ENCODE data around the gene VAMP5. TPM values are rescaled to one million over a fixed set of nuclear protein-coding genes. Genes with fewer than 3 reads are reported as not detected.
A peak's percentile ranks its signal among the peaks of the same experiment; 100 is the strongest.

VAMP5 gene
- total and polyA plus RNA-seq, 10 of the 15 experiments (the other 5 are each of a cell fraction or from before 2014, with no cell fraction given), result 3.8 to 52.7 (median 24.1) TPM

- TF ChIP-seq CTCF (IDR thresholded peaks at IDR 0.05 in 2 of 3, conservative IDR thresholded peaks at IDR 0.05 in 1 of 3; ENCODE audit: control insufficient read depth in 2 of 3, extremely low read depth in 1 of 3, insufficient read depth in 1 of 3, low read depth in 3 of 3, low read length in 3 of 3) (peak; percentile 65 to 77 (median 74)), NBN (IDR thresholded peaks at IDR 0.05) (peak; percentile 99), RUNX3 (IDR thresholded peaks at IDR 0.05; ENCODE audit: low read length) (peak; percentile 75), RB1 (IDR thresholded peaks at IDR 0.05; ENCODE audit: borderline replicate concordance) (peak; percentile 97; the same call in 1 of the 2 replicates), JUND (IDR thresholded peaks at IDR 0.05; ENCODE audit: low read depth, low read length) (peak; percentile 98), RAD51 (IDR thresholded peaks at IDR 0.05) (no peak), CEBPB (IDR thresholded peaks at IDR 0.05; ENCODE audit: borderline replicate concordance in 1 of 2, low read depth in 2 of 2, low read length in 2 of 2) (no peak), SMAD5 (IDR thresholded peaks at IDR 0.05; ENCODE audit: low read depth) (peak; percentile 98), ZNF217 (IDR thresholded peaks at IDR 0.05) (no peak), YY1 (IDR thresholded peaks at IDR 0.05; ENCODE audit: low read depth, low read length) (peak; percentile 97), ZNF24 (IDR thresholded peaks at IDR 0.05) (peak; percentile 35; the same call in 1 of the 2 replicates), TCF12 (IDR thresholded peaks at IDR 0.05; ENCODE audit: low read depth, low read length) (peak; percentile 83; the same call in 1 of the 2 replicates), EED (IDR thresholded peaks at IDR 0.05; ENCODE audit: low read depth) (peak; percentile 89), POLR2AphosphoS2 (IDR thresholded peaks at IDR 0.05; ENCODE audit: low read depth, low read length) (peak; percentile 99), CUX1 (IDR thresholded peaks at IDR 0.05; ENCODE audit: insufficient replicate concordance, low read depth, low read length) (no peak), HSF1 (IDR thresholded peaks at IDR 0.05; ENCODE audit: low read depth, low read length) (0 out of 2 replicates have a peak, but pooled peaks have one; percentile 59), NR2C2 (IDR thresholded peaks at IDR 0.05; ENCODE audit: borderline replicate concordance, control insufficient read depth, insufficient read length, low read depth) (no peak), E4F1 (IDR thresholded peaks at IDR 0.05; ENCODE audit: borderline replicate concordance, partially characterized antibody) (peak; percentile 75)
Measured at GRCh38 chr2:85538507-85539360, 45.5 kb upstream of the VAMP5 start, which contains the start of gene MAT2A (continued).

Data from GM12878 (cell line).